ENCODE measurements around the gene CRCP.
"Not testable (repeated sequence)": the region's sequence is repeated elsewhere in the genome, so short reads cannot be mapped to it uniquely, and the experiment has no call there.

Gene CRCP

GRCh38 chr7:66114743-66115649 is at the start of gene CRCP:
CRCP (plus strand) TSS chr7:66114847; CDS start chr7:66114963, 116 bp downstream.
- ATAC-seq (peak; percentile 89), DNase-seq (peak; percentile 88)

GRCh38 chr7:66069732-66070131 is 44.9 kb upstream of the CRCP start:
- DNase-seq (no peak), ATAC-seq (no peak)

GRCh38 chr7:66070222-66070621 is 44.4 kb upstream of the CRCP start:
- no peak for ATAC-seq
- no peak for DNase-seq

GRCh38 chr7:66072208-66072607 is 42.4 kb upstream of the CRCP start:
- ATAC-seq, DNase-seq: not testable (repeated sequence)

- peak; percentile 94 for DNase-seq
- peak; percentile 98 for ATAC-seq
These were observed 38.8 kb upstream of the CRCP start, which contains the start of gene ASL for GRCh38 chr7:66075590-66076461. ASL (plus strand) TSS chr7:66075819; CDS start chr7:66076082, 263 bp downstream.

GRCh38 chr7:66076462-66077329 is 38.0 kb upstream of the CRCP start:
- ATAC-seq: no peak
- no peak for DNase-seq

GRCh38 chr7:66078067-66078466 is 36.6 kb upstream of the CRCP start:
- ATAC-seq: no peak

GRCh38 chr7:66082083-66082482 is 32.6 kb upstream of the CRCP start:
- no peak for DNase-seq
- ATAC-seq: no peak

More at GRCh38 chr7:66078067-66078466, 36.6 kb upstream of the CRCP start:
- DNase-seq: no peak

- DNase-seq: no peak
These were observed 31.7 kb upstream of the CRCP start for GRCh38 chr7:66082886-66083415.

GRCh38 chr7:66083677-66084076 is 31.0 kb upstream of the CRCP start:
- DNase-seq: no peak

More at GRCh38 chr7:66082886-66083415, 31.7 kb upstream of the CRCP start:
- ATAC-seq: no peak

GRCh38 chr7:66088861-66089838 is 25.5 kb upstream of the CRCP start:
- ATAC-seq (no peak), DNase-seq (no peak)

More at GRCh38 chr7:66083677-66084076, 31.0 kb upstream of the CRCP start:
- no peak for ATAC-seq

- DNase-seq: no peak
- no peak for ATAC-seq
These were observed 22.0 kb upstream of the CRCP start for GRCh38 chr7:66092654-66093053.

GRCh38 chr7:66095010-66095409 is 19.6 kb upstream of the CRCP start:
- no peak for DNase-seq
- ATAC-seq: no peak

- ATAC-seq: no peak
- no peak for DNase-seq
These were observed 15.5 kb upstream of the CRCP start for GRCh38 chr7:66099232-66099550.

GRCh38 chr7:66099551-66100407 is 14.9 kb upstream of the CRCP start:
- DNase-seq (peak; percentile 30), ATAC-seq (peak; percentile 75)

- no peak for DNase-seq
- no peak for ATAC-seq
These were observed 14.1 kb upstream of the CRCP start for GRCh38 chr7:66100408-66101050.

- not testable (repeated sequence) for DNase-seq, ATAC-seq
These were observed 12.5 kb upstream of the CRCP start for GRCh38 chr7:66102168-66102567.

- not testable (repeated sequence) for DNase-seq, ATAC-seq
These were observed 10.7 kb upstream of the CRCP start for GRCh38 chr7:66103994-66104393.

GRCh38 chr7:66105263-66105748 is 9.3 kb upstream of the CRCP start:
- no peak for ATAC-seq
- no peak for DNase-seq

All from stimulated activated naive CD8-positive, alpha-beta T cell treated with anti-CD3 and anti-CD28 coated beads, Interleukin-15, Interleukin-2, amounts not matched to agents 100 U/mL and 50 U/mL, for 24 hours (primary cell).